22Rv1 (cell line): ENCODE results near the gene BHLHE23.

ENCODE experiments used
- H3K27ac ChIP-seq: fragments of 450-650 bp; 2 replicates; pipeline ENCODE4 v1.5.1; 2017
- ZFX ChIP-seq: fragments of 450-650 bp; IDR thresholded peaks from 2 replicates; pipeline ENCODE4 v1.6.1; 2017; ENCODE audit warnings: antibody characterized with exemption, borderline replicate concordance
- TF ChIP-seq, protein P1 (sequence below): fragments of 450-650 bp; IDR thresholded peaks from 2 replicates; pipeline ENCODE4 v1.5.1; 2017; ENCODE audit warnings: mild to moderate bottlenecking

Gene BHLHE23

DNA sequence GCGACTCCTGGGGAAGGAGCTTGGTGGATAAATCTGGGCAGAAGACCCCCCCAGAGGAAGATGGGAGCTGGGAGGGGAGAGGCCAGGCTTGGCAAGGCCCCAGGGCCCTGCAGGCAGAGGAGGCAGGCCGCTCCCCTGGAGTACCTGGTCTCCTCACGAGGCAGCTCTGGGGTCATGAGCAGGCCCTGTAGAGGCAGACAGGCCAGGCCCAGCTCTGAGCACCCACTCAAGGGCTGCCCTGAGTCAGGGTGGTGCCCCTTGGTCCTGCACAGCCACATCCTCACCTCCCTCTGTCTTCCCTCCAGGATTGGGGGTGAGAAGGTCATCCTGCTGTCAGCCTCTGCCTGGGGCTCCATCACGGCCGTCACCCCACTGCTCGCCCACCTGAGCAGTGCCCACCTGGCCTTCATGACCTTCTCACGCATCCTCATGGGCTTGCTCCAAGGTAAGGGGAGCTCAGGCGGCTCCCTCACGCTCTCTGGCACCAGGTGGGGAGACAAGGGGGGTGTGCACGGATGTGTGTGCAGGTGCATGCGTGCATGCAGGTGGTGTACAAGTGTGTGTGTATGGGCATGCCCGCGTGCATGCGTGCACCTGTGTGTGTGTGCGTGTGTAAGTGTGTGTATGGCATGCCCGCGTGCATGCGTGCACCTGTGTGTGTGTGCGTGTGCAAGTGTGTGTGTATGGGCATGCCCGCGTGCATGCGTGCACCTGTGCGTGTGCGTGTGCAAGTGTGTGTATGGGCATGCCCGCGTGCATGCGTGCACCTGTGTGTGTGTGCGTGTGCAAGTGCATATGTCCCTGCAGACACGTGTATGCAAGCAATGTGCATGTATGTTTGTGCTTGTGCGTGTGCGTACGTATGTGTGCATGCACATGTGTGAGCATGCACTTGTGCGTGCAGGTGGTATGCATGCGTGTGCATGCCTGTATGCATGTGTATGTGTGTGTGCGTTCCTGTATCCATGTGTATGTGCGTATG lies 49.3 kb downstream of the BHLHE23 start:
- no peak overlapping the region for H3K27ac ChIP-seq

DNA sequence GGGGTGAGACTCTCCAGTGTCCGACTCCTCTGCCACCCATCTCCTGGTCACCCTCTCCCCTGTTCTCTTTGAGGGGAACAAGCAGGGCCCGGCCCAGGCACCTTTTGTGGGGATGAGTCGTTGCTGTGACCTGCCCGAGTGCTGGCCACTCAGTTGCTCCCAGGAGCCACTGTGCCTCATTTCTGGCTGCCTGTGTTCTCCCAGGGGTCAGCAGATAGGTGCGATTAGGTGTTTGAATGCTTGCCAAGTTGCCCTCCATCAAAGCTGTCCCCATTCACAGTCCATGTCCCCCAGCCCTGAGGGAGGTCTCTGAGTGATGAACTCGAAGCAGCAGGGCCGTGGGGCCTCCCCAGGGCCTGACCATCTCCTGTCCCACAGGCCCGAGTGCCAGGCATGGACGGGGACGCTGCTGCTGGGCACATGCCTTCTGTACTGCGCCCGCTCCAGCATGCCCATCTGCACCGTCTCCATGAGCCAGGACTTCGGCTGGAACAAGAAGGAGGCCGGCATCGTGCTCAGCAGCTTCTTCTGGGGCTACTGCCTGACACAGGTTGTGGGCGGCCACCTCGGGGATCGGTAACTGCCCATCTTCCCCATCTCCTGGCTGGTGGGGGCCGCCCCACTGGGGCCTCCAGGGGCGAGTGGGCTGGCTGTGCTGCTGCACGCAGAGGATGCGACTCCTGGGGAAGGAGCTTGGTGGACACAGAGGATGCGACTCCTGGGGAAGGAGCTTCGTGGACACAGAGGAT lies 50.2 kb downstream of the BHLHE23 start:
- TF ChIP-seq, protein P1, sequence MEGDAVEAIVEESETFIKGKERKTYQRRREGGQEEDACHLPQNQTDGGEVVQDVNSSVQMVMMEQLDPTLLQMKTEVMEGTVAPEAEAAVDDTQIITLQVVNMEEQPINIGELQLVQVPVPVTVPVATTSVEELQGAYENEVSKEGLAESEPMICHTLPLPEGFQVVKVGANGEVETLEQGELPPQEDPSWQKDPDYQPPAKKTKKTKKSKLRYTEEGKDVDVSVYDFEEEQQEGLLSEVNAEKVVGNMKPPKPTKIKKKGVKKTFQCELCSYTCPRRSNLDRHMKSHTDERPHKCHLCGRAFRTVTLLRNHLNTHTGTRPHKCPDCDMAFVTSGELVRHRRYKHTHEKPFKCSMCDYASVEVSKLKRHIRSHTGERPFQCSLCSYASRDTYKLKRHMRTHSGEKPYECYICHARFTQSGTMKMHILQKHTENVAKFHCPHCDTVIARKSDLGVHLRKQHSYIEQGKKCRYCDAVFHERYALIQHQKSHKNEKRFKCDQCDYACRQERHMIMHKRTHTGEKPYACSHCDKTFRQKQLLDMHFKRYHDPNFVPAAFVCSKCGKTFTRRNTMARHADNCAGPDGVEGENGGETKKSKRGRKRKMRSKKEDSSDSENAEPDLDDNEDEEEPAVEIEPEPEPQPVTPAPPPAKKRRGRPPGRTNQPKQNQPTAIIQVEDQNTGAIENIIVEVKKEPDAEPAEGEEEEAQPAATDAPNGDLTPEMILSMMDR = no peak
- no peak for TF ChIP-seq ZFX
- no peak overlapping the region for H3K27ac ChIP-seq

More for the DNA sequence above, 49.3 kb downstream of the BHLHE23 start:
- TF ChIP-seq, protein P1 = no peak
- no peak for TF ChIP-seq ZFX
